Measurements from ENCODE around the gene TTC27. TPM values are rescaled to one million over a fixed set of nuclear protein-coding genes. Genes with fewer than 3 reads are reported as not detected.
"Not testable (repeated sequence)": the region's sequence is repeated elsewhere in the genome, so short reads cannot be mapped to it uniquely, and the experiment has no call there.

Gene TTC27
- total RNA-seq, 1 donor from 2014 or later, result 12.2 TPM

DNA sequence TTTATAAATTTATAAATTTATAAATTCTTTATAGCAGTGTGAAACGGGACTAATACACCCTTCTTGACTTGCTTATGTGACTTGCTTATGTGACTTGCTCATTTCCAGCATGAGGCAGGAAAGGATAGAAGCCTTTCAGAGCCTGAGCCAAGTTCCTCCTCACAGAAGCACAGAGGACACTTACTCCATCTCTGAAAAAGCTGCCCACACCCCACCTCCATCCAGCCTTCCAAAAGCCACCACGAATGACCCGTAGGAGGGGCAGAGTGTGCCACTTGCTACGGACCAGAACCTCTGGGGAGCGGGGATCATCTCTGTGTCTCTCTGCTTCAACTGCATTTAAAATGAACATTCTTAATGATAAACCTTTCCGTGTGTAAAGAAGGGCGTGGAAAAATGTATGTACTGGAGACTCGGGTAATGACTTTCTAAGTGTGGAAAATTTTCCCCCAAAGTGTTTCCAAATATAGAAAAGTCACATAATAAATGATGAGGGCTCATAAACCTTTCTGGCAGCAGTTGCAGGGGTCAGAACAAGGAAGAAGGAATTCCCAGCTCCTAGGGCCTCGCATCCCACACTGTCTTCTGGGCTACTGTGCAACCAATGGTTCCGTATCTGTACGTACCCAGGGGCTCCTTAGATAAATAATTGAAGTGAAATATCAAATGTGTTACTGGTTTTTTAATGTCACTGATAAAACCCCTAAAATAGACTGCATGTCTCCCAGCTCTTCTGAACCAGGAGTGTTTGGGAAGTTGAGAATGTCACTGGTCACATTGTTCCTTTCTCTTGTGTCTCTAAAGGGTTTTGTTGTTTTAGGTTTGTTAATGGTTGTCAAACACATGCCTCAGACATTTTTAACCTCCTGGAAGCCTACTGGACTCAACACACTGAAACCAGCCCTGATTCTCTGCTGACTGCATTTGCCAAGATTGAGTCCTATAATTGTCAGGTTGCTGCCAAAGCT is 214.4 kb downstream of the TTC27 start:
- intact Hi-C loops (cut with DNase I), result no loop called here

DNA sequence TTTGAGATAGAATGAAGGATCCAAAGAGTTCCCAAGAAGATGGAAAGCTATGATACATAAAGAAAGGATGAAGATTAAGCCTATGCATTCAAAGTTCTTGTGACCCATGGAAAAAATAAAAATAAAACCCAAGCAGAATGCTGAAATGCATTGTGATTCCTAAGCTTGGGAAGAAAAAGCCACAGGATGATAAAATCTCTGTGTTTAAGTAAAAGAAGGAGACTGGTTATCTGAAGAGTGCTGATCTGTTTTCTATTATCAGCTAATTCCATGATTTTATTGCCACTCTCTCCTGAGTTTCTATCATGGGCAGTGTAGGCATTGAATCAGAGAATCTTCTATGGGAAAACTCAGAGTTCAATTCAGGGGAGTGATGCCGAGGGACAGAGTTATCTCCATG is 215.8 kb downstream of the TTC27 start:
- Histone ChIP-seq H3K27ac (no peak overlapping the region), H3K36me3 (no peaks in the 10 kb centered on the region), H3K9me3 (no peaks in the 10 kb centered on the region), H3K4me3 (no peak overlapping the region), H3K4me1 (no peaks in the 10 kb centered on the region), H3K27me3 (ENCODE audit: low read depth) (no peaks in the 10 kb centered on the region)
- ATAC-seq (no peak), DNase-seq (no peak)
- TF ChIP-seq, protein P1, sequence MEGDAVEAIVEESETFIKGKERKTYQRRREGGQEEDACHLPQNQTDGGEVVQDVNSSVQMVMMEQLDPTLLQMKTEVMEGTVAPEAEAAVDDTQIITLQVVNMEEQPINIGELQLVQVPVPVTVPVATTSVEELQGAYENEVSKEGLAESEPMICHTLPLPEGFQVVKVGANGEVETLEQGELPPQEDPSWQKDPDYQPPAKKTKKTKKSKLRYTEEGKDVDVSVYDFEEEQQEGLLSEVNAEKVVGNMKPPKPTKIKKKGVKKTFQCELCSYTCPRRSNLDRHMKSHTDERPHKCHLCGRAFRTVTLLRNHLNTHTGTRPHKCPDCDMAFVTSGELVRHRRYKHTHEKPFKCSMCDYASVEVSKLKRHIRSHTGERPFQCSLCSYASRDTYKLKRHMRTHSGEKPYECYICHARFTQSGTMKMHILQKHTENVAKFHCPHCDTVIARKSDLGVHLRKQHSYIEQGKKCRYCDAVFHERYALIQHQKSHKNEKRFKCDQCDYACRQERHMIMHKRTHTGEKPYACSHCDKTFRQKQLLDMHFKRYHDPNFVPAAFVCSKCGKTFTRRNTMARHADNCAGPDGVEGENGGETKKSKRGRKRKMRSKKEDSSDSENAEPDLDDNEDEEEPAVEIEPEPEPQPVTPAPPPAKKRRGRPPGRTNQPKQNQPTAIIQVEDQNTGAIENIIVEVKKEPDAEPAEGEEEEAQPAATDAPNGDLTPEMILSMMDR (IDR thresholded peaks at IDR 0.05), result no peak
- intact Hi-C loops (cut with DNase I), result no loop called here

More for the DNA sequence above, 214.4 kb downstream of the TTC27 start:
- Histone ChIP-seq H3K27ac (no peak overlapping the region), H3K36me3 (no peaks in the 10 kb centered on the region), H3K27me3 (ENCODE audit: low read depth) (no peaks in the 10 kb centered on the region), H3K9me3 (no peaks in the 10 kb centered on the region), H3K4me3 (no peak overlapping the region), H3K4me1 (no peaks in the 10 kb centered on the region)
- TF ChIP-seq, protein P1 (IDR thresholded peaks at IDR 0.05), result no peak
- DNase-seq, result no peak
- no peak for ATAC-seq

DNA sequence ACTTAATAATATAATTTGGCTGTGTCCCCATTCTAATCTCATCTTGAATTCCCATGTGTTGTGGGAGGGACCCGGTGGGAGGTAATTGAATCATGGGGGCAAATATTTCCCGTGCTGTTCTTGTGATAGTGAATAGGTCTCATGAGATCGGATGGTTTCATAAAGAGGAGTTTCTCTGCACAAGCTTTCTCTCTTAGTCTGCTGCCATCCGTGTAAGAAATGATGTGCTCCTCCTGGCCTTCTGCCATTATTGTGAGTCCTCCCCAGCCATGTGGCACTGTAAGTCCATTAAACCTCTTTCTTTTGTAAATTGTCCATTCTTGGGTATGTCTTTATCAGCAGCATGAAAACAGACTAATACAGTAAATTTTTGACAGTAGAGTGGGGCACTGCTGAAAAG is 216.4 kb downstream of the TTC27 start:
- TF ChIP-seq, protein P1 (IDR thresholded peaks at IDR 0.05), result no peak
- intact Hi-C loops (cut with DNase I), result no loop called here
- ATAC-seq (no peak), DNase-seq (no peak)
- Histone ChIP-seq H3K27me3 (ENCODE audit: low read depth) (no peaks in the 10 kb centered on the region), H3K9me3 (no peaks in the 10 kb centered on the region), H3K4me1 (no peaks in the 10 kb centered on the region), H3K4me3 (no peak overlapping the region), H3K27ac (no peak overlapping the region), H3K36me3 (no peaks in the 10 kb centered on the region)

DNA sequence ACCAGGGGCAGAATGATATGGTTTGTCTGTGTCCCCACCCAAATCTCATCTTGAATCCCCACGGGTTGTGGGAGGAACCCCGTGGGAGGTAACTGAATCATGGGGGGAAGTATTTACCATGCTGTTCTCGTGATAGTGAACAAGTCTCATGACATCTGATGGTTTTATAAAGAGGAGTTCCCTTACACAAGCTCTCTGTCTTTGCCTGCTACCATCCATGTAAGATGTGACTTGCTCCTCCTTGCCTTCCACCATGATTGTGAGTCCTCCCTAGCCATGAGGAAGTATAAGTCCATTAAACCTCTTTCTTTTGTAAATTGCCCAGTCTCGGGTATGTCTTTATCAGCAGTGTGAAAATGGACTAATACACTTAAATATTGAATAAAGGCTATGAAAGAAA is 218.4 kb downstream of the TTC27 start:
- ATAC-seq; intact Hi-C loops (cut with DNase I); H3K4me3 ChIP-seq: not testable (repeated sequence)

DNA sequence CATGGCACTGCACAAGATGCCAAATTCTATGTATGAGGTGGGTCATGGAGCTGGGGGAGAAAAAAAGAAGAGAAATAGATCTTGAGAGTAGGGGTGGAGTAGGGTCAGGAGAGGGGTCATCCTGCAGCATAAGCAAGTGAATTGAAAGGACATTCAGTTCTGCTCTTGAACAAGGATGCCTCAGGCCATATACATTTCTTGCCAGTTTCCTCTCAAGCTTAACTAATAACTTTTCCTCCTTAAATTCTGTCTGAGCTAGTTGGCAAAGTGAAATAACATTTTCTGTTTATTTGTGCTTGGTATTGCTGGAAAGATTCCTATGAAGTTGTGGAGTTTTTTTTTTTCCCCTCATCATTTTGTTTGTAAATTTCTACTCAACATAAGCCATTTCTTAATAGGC is 219.9 kb downstream of the TTC27 start:
- Histone ChIP-seq H3K4me3 (no peak overlapping the region), H3K27ac (no peak overlapping the region), H3K27me3 (ENCODE audit: low read depth) (no peaks in the 10 kb centered on the region), H3K36me3 (no peaks in the 10 kb centered on the region), H3K9me3 (no peaks in the 10 kb centered on the region), H3K4me1 (no peaks in the 10 kb centered on the region)
- ATAC-seq, result no peak
- intact Hi-C loops (cut with DNase I), result no loop called here
- TF ChIP-seq, protein P1 (IDR thresholded peaks at IDR 0.05), result no peak
- DNase-seq, result no peak

More for the DNA sequence above, 218.4 kb downstream of the TTC27 start:
- not testable (repeated sequence) for H3K9me3 ChIP-seq; DNase-seq; H3K36me3 ChIP-seq; H3K27me3 ChIP-seq (ENCODE audit: low read depth); H3K4me1 ChIP-seq; H3K27ac ChIP-seq
